Cerebellar cortex (tissue), 1 donor: Measurements from ENCODE around the gene CCDC180.
"Not testable (repeated sequence)": the region's sequence is repeated elsewhere in the genome, so short reads cannot be mapped to it uniquely, and the experiment has no call there.

ENCODE experiments used
- DNase-seq: peaks from one replicate; pipeline ENCODE4 v3.0.0-alpha.2; 2015; ENCODE audit warnings: low spot score

Gene CCDC180

DNA sequence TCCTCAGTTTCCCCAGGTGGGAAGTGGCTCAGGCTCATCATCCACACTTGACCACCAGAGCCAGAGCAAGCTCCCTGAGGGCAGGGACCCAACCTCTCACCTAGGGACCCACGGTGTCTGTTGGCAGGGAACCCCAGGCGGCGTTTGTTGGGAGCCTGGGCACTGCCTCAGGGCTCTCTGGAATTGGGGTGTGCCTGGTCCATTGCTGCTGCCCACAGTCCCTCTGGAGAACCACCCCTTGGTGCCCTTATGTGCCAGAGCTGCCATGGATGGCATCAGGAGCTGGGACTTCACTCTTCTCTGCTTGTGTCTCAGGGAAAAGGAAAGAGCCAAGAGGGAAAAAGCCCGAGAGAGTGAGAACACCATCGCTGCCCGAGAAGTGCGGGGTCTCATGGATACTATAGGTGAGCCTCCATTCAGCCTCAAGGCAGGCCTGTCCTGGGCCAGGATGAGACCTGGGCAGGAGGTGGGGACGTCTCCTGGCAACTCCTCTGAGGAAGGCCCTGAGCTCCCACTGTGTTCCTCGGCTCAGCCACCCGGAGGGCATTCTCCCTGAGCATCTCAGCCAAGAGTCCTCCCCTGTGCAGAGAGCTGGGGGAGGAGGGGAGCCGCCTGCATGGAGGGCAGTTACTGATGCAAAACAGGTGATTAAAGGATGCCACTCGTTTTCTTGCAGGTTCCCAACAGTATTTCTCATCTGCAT lies 4.5 kb downstream of the CCDC180 start:
- DNase-seq, result no peak

DNA sequence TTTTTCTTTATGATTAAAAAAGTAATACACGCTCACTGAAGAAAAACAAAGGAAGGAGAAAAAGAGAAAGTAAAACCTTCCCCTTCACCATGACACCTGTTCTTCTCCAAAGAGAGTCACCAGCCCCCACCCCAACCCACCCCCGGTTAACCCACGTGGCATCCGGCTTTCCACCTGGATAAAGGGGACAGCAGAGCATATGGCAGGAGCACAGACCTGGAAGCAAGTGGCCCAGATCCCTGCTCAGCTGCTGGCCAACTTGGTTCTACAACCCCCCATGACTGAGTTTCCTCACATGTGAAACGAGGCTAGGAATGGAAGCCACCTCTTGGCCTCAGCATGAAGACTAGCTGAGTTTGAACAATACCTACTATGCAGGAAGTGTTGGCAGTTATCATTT lies 5.1 kb downstream of the CCDC180 start:
- DNase-seq, result peak; percentile 38

DNA sequence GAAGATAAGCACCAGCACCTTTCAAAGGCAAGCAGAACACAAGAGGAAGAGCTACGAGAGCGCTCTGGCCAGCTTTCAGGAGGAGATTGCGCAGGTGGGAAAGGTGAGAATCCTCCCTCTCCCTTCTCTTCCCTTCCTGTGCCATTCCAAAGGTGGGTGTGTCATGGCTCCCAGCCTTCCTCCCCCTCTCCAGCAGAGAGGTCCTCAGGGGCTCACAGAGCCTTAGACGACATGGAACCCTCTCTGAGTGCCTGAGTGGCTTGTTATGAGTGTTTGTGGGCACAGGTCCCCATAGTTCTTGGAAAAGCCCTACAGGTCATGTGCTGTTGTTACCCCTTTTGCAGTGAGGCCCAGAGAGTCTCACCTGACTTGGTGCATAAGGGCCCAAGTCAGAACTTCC lies 5.8 kb downstream of the CCDC180 start:
- DNase-seq, result no peak

DNA sequence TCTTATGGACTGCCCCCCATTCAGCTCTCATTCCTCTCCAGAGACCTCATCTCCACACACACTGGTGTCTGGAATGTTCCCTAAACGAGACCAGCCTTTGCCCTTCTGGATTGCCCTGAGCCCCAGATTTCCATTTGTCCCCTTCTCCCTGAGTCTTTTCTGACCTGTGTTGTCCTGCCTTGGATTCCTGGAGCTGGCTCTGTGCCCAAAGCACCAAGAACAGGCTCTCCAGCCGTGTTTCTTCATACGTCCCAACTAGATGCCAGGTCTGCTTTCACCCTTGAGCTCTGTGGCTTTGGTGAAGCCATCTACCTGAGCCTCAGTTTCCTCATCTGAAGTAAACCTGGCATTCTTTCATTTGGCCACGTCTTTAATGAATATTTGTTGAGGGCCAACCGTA lies 6.3 kb downstream of the CCDC180 start:
- no peak for DNase-seq

DNA sequence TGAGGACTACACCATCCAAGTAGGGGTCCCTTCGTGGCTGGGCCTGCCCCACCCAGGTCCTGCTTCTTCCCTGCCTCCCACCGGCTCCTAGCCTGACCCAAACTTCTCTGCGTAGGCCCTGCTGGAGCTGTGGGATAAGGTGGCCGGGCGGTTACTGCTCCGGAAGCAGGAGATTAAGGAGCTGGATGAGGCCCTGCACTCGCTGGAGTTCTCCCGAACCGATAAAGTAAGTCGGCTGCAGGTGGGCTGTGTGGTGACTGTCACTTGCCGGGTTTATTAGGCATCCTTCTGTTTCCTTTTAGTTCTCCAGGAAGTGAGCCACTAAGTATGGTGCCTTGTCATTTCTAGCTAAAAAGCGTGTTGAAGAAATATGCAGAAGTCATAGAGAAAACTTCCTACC lies 7.0 kb downstream of the CCDC180 start:
- DNase-seq, result no peak

DNA sequence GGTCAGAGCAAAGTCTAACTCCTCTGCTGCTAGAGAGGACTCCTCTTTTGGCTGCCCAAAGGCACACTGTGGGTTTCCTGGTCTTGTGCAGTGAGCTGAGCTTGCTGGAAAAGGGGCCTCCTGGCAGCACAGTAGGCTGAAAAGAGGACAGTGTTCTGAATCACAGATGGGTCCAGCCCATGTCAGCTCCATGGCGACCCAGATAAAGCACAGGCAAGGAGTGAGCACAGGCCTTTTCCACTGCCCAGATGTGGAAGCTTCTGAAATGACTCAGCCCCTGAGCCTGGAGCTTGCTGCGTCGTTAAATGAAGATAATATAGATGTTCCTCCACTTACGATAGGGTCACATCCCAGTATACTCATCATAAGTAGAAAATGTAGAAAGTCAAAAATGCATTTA lies 8.1 kb downstream of the CCDC180 start:
- DNase-seq, result no peak

DNA sequence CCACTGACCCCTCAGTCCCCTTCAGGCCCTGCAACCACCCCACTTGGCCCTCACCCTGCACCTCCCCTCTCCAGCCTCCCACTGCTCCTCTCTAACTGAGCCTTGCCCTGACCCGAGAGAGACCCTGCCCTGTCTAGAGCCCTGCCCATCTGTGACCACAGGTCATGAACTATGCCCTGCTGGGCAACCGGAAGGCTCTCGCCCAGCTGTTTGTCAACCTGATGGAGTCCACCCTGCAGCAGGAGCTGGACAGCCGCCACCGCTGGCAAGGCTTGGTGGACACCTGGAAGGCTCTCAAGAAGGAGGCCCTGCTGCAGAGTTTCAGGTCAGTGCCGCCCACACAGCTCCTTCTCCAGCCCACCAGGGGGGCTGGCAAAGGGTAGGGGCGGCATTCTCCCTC lies 9.4 kb downstream of the CCDC180 start:
- no peak for DNase-seq

DNA sequence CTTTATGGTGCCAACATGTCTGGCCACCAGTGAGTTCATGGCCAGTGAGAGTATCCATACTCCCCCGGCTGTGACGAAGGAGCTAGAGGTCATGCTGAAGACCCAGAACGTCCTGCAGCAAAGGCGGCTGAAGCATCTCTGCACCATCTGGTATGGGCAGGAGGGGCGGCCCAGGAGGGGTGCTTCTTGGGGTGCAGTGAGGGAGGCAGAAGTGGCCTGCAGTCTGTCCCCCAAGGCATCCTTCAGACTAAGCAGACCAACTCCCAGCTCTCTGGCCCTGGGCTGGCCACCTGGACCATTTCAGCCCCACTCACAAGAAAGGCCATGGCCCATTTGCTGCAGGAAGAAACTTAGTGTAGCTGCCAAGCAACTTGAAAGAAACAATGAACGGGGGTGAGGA lies 11.0 kb downstream of the CCDC180 start:
- no peak for DNase-seq

DNA sequence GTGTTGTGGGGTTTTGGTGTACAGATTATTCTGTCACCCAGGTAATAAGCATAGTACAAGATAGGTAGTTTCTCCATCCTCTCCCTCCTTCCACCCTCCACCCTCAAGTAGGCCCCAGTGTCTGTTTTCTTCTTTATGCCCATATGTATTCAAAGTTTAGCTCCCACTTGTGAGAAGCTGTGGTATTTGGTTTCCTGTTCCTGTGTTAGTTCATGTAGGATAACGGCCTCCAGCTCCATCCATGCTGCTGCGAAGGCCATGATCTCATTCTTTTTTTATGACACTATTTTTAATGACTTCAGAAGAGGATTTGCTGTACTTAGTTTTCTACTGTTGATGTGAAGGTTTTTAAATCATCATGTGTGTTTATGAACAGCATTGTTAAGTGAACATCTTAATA lies 11.9 kb downstream of the CCDC180 start:
- no peak for DNase-seq

DNA sequence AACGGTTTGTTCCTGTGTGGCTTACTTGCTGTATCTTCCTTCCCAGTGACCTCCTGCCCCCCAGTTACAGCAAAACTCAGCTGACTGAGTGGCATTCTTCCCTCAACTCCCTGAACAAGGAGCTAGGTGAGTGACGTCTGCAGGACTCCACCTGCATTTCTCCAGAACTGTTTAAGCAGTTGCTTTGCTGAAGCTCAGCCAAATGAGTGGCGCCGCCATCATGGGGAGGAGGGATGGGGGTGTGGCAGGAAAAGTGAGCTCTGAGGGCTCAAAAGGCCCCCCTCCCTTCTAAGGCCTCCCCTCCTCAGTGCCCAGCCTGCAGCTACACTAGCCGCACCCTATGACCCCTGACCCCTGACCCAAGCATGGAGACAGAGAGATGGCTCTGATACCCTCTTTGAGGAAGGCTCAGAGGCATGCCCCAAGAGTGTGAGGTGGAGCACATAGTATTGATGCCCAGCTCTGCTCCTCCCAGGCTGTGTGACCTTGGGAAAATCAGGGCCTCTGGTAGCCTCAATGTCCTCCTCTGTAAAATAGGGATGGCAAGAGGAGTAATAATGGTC lies 12.7 kb downstream of the CCDC180 start:
- no peak for DNase-seq

DNA sequence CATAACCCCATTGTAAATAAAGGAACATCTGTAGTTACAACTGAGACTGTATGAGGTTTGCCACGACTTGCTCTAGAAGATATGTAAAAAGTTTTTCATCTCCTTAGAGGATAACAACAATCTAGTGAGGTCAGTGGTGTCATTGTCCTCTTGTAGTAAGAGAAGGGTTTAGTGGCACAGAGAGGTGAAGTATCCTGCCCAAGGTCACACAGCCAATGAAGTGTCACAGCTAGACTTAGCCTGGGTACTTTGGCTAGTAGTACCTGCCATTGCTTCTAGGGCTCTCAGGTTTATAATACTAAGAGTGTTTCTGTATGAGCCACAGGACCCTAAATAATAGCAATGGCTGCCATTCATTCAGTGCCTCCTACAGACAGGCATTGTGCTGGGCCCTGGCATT lies 13.8 kb downstream of the CCDC180 start:
- no peak for DNase-seq

DNA sequence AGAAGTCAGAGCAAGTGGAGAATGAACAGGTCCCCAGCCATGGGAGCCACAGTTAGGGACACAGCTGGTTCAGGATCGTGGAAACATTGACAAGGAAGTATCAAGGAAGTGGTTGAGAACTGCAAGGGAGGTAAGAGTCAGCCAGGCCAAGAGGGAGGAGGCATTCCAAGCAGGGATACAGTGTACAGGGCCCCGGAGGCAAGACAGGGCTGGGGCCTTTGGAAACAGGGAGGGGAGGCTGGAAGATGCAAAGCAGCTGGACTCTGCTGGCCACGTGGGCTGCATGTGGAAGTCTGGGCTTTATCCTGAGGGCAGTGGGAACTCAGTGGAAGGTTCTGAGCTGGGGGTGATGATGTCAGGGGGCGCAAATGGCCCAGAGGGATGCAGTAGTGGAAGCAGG lies 14.2 kb downstream of the CCDC180 start:
- DNase-seq, result no peak

DNA sequence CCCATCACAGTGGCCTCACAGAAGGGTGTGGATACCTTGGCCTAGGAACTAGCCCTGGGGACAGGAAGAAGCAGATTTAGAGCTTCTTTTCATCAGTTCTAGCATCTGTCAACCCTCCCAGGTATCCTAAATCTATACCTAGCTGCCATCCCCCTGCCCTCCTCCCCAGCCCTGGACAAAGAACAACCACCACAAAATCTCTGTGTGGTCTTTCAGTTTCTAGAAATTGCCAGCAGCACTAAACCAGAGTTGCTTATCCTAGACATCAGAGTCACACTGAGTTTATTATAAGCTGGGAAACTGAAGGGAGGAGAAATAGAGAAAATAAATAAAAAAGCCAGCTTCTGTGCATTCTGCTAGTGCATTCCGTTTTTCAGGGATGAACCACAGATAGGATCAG lies 14.6 kb downstream of the CCDC180 start:
- no peak for DNase-seq

DNA sequence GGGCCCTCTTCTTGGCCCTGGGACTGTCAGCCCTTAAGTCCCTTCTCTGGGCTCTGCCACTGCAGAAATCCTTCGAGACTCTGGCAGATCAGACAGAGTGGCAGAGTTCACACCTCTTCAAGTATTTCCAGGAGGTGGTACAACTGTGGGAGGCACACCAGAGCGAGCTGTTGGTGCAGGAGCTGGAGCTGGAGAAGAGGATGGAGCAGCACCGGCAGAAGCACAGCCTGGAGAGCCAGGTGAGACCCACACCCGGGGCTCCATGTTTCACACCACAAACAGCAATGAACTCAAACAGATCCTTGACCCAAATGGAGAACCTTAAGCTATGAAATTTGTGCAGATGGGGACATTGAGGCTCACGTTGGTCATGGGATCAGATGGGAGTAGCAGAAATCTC lies 17.5 kb downstream of the CCDC180 start:
- no peak for DNase-seq

DNA sequence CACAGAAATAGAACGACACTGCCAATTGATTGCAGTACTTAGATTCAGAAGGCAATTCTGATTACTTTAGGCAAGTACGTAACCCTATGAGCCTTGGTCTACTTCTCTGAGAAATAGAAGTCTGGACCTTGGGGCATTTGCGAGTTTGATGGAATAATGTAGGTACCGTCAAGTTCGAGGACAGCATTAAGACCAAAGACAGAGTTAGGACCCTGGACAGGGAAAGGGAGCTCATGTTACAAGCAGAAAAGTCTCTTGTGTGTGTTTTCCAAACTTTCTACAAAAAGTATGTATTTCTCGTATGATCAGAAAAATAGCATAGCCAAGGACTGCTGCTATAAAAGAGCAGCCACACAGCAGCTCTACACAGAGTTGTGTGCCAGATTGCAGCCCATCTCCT lies 20.1 kb downstream of the CCDC180 start:
- no peak for DNase-seq

DNA sequence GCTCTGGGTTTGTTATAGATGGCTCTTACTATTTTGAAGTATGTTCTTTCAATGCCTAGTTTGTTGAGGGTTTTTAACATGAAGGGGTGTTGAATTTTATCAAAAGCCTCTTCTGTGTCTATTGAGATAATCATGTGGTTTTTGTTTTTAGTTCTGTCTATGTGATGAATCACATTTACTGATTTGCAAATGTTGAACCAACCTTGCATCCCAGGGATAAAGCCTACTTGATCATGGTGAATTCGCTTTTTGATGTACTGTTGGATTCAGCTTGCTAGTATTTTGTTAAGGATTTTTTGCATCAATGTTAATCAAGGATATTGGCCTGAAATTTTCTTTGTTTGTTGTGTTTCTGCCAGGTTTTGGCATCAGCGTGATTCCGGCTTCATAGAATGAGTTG lies 25.5 kb downstream of the CCDC180 start:
- no peak for DNase-seq

DNA sequence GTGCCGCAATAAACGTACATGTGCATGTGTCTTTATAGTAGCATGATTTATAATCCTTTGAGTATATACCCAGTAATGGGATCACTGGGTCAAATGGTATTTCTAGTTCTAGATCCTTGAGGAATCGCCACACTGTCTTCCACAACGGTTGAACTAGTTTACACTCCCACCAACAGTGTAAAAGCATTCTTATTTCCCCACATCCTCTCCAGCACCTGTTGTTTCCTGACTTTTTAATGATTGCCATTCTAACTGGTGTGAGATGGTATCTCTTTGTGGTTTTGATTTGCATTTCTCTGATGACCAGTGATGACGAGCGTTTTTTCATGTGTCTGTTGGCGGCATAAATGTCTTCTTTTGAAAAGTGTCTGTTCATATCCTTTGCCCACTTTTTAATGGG lies 28.2 kb downstream of the CCDC180 start:
- DNase-seq, result not testable (repeated sequence)

DNA sequence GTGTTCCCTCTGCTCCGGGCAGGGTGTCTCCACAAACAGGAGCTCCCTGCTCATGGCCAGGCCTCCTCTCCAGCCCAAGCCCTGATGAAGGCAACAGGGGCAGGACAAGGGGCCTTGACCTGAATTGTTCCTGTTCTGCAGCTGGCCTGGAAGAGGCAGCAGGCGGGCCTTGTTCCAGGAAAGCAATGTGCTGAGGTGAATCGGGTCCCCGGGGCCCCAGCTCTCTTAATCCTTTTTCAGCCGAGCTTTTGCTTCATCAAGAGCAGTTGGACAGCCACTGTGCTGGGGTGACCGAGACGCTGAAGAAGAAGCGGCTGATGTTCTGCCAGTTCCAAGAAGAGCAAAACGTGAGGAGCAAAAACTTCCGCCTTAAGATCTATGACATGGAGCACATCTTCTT lies 41.4 kb downstream of the CCDC180 start:
- no peak for DNase-seq

DNA sequence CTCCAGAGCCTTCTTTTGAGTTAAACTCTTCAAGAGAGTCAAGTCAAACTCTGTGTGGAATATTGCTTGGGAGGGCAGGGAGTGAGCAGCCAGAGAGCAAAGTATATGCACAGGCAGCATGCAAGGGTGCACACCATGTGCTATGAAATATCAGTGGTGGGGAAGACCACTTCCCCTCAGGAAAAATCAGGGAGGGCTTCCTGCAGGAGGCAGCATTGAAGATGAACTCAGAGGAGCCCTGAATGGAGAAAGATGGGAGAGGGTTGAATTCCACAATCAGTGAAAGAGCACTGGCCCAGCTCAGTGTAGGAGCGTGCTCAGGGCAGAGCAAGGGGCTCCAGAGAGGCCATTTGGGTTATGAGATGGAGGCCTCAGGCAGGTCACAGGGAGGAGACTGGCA lies 41.9 kb downstream of the CCDC180 start:
- no peak for DNase-seq

DNA sequence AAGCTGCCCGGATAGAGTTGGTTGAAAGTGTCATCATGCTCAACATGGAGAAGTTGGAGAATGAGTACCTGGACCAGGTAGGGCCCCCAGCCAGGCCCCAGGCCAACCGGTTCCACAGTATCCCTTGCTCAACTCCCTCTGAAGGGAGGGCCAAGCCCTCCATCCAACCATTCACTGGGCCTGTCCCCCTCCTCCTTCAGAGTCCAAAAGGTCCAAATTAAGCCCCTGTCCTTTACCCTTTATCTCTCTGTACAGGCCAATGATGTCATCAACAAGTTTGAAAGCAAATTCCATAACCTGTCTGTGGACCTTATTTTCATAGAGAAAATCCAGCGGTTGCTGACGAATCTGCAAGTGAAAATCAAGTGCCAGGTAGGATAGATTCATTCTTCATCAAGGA lies 47.2 kb downstream of the CCDC180 start:
- DNase-seq, result no peak

DNA sequence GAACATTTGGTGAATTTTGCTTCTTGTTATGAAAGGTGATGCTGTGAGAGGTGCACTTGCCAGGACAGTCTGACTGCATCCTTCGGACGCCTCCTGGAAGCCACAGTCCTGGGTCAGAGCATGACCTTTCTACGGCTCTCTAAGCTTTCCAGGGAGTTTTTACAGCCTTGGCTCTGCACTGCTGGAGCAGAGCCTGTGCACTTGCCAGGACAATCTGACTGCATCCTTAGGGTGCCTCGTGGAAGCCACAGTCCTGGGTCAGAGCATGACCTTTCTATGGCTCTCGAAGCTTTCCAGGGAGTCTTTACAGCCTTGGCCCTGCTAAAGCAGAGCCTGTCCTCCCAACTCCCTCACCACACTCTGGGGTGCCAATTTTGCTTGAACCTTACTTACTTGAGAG lies 49.6 kb downstream of the CCDC180 start:
- DNase-seq, result peak; percentile 2
